GM12872 (cell line): ENCODE data around the gene ZC3H4.

Experiments
- TF ChIP-seq, protein P1 (sequence below): IDR thresholded peaks from 3 replicates; pipeline ENCODE4 v1.5.1; 2011; ENCODE audit warnings: low read depth, mild to moderate bottlenecking, low read length, moderate library complexity; ENCODE audit not compliant: insufficient read depth

Gene ZC3H4

GRCh38 chr19:47143322-47144073 is 29.9 kb upstream of the ZC3H4 start:
- TF ChIP-seq, protein P1, sequence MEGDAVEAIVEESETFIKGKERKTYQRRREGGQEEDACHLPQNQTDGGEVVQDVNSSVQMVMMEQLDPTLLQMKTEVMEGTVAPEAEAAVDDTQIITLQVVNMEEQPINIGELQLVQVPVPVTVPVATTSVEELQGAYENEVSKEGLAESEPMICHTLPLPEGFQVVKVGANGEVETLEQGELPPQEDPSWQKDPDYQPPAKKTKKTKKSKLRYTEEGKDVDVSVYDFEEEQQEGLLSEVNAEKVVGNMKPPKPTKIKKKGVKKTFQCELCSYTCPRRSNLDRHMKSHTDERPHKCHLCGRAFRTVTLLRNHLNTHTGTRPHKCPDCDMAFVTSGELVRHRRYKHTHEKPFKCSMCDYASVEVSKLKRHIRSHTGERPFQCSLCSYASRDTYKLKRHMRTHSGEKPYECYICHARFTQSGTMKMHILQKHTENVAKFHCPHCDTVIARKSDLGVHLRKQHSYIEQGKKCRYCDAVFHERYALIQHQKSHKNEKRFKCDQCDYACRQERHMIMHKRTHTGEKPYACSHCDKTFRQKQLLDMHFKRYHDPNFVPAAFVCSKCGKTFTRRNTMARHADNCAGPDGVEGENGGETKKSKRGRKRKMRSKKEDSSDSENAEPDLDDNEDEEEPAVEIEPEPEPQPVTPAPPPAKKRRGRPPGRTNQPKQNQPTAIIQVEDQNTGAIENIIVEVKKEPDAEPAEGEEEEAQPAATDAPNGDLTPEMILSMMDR = no peak

- TF ChIP-seq, protein P1 = no peak
Observed at GRCh38 chr19:47142779-47143178, 29.2 kb upstream of the ZC3H4 start.

- TF ChIP-seq, protein P1 = no peak
Observed at GRCh38 chr19:47141695-47142094, 28.1 kb upstream of the ZC3H4 start.

GRCh38 chr19:47135156-47135555 is 21.6 kb upstream of the ZC3H4 start:
- TF ChIP-seq, protein P1 = no peak

DNA sequence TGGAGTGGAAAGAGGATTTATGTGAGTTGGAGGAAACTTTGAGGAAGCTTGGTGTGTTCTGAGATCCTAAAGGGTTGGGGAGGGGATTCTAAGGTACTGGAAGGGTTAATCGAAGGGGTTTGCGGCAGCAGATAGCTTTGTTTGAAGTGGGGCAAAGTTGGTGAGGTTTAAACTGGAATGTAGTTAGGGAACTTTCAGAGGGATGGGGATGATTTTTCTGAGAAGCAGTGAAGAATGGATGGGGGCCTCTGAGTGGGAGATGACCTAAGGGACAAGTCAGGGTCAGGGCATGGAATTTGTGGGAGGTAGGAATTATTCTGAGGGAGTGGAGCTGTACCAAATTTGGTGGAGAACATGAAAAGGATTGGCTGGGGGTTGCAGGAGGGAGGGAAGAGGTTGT is 21.0 kb upstream of the ZC3H4 start:
- TF ChIP-seq, protein P1 = no peak

- TF ChIP-seq, protein P1 = no peak
Observed at GRCh38 chr19:47133021-47133471, 19.5 kb upstream of the ZC3H4 start.

GRCh38 chr19:47132194-47132852 is 18.7 kb upstream of the ZC3H4 start:
- TF ChIP-seq, protein P1 = no peak
